ENCODE data around the gene LPCAT3.

DNA sequence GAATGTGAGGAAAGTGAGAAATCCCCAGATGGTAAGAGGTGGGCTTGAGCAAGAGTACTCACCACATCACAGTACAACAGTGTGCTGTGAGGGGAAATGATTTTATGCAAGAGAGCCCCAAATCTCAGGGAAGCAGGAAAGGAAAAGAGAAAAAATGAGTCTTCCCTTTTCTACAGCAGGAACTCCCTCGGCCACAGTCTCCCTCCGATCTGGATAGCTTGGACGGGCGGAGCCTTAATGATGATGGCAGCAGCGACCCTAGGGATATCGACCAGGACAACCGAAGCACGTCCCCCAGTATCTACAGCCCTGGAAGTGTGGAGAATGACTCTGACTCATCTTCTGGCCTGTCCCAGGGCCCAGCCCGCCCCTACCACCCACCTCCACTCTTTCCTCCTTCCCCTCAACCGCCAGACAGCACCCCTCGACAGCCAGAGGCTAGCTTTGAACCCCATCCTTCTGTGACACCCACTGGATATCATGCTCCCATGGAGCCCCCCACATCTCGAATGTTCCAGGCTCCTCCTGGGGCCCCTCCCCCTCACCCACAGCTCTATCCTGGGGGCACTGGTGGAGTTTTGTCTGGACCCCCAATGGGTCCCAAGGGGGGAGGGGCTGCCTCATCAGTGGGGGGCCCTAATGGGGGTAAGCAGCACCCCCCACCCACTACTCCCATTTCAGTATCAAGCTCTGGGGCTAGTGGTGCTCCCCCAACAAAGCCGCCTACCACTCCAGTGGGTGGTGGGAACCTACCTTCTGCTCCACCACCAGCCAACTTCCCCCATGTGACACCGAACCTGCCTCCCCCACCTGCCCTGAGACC, 82.7 kb downstream of the LPCAT3 start:
- TF ChIP-seq, protein P1, sequence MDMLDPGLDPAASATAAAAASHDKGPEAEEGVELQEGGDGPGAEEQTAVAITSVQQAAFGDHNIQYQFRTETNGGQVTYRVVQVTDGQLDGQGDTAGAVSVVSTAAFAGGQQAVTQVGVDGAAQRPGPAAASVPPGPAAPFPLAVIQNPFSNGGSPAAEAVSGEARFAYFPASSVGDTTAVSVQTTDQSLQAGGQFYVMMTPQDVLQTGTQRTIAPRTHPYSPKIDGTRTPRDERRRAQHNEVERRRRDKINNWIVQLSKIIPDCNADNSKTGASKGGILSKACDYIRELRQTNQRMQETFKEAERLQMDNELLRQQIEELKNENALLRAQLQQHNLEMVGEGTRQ (IDR thresholded peaks at IDR 0.05; ENCODE audit: low read depth, low read length), result no peak
- TF ChIP-seq, protein P2, sequence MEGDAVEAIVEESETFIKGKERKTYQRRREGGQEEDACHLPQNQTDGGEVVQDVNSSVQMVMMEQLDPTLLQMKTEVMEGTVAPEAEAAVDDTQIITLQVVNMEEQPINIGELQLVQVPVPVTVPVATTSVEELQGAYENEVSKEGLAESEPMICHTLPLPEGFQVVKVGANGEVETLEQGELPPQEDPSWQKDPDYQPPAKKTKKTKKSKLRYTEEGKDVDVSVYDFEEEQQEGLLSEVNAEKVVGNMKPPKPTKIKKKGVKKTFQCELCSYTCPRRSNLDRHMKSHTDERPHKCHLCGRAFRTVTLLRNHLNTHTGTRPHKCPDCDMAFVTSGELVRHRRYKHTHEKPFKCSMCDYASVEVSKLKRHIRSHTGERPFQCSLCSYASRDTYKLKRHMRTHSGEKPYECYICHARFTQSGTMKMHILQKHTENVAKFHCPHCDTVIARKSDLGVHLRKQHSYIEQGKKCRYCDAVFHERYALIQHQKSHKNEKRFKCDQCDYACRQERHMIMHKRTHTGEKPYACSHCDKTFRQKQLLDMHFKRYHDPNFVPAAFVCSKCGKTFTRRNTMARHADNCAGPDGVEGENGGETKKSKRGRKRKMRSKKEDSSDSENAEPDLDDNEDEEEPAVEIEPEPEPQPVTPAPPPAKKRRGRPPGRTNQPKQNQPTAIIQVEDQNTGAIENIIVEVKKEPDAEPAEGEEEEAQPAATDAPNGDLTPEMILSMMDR (conservative IDR thresholded peaks at IDR 0.05; ENCODE audit: low read depth, low read length), result no peak
- TF ChIP-seq MAZ (IDR thresholded peaks at IDR 0.05; ENCODE audit: borderline replicate concordance, low read depth, low read length), result no peak
- TF ChIP-seq CEBPB (IDR thresholded peaks at IDR 0.05; ENCODE audit: low read depth, low read length), result no peak
- TF ChIP-seq POLR2A (IDR thresholded peaks at IDR 0.05; ENCODE audit: low read depth, low read length), result no peak
- TF ChIP-seq NFE2L2 (IDR thresholded peaks at IDR 0.05; ENCODE audit: low read depth, low read length), result no peak
- TF ChIP-seq, protein P3, sequence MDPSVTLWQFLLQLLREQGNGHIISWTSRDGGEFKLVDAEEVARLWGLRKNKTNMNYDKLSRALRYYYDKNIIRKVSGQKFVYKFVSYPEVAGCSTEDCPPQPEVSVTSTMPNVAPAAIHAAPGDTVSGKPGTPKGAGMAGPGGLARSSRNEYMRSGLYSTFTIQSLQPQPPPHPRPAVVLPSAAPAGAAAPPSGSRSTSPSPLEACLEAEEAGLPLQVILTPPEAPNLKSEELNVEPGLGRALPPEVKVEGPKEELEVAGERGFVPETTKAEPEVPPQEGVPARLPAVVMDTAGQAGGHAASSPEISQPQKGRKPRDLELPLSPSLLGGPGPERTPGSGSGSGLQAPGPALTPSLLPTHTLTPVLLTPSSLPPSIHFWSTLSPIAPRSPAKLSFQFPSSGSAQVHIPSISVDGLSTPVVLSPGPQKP (IDR thresholded peaks at IDR 0.05; ENCODE audit: borderline replicate concordance, low read depth, low read length), result no peak

Data from IMR-90 (cell line).